Panc1 (cell line): ENCODE data around the gene NFRKB.

Experiments used
- POLR2AphosphoS5 ChIP-seq: IDR thresholded peaks from 2 replicates; pipeline ENCODE4 v1.6.1; 2012; ENCODE audit warnings: mild to moderate bottlenecking, low read depth, low read length, moderate library complexity
- SIN3A ChIP-seq: IDR thresholded peaks from 2 replicates; pipeline ENCODE4 v1.6.1; 2012; ENCODE audit warnings: low read depth, mild to moderate bottlenecking, low read length, moderate library complexity, borderline replicate concordance; ENCODE audit not compliant: insufficient read depth
- TCF7L2 ChIP-seq: IDR thresholded peaks from 2 replicates; pipeline ENCODE4 v1.6.1; 2011; ENCODE audit warnings: mild to moderate bottlenecking, low read depth, low read length, inconsistent platforms
- TF ChIP-seq, protein P1 (sequence below): fragments of 450-650 bp; IDR thresholded peaks from 2 replicates; pipeline ENCODE4 v1.5.1; 2017; ENCODE audit warnings: mild to moderate bottlenecking
- TF ChIP-seq, protein P2 (sequence below), 2 experiments: IDR thresholded peaks; 2 replicates each; pipeline ENCODE4 v1.6.1; 2011 to 2012; ENCODE audit warnings: low read depth in 2 of 2, control low read depth in 1 of 2, low read length in 1 of 2, mild to moderate bottlenecking in 1 of 2, moderate library complexity in 1 of 2; ENCODE audit not compliant: insufficient read depth in 1 of 2

- TF ChIP-seq, protein P1, sequence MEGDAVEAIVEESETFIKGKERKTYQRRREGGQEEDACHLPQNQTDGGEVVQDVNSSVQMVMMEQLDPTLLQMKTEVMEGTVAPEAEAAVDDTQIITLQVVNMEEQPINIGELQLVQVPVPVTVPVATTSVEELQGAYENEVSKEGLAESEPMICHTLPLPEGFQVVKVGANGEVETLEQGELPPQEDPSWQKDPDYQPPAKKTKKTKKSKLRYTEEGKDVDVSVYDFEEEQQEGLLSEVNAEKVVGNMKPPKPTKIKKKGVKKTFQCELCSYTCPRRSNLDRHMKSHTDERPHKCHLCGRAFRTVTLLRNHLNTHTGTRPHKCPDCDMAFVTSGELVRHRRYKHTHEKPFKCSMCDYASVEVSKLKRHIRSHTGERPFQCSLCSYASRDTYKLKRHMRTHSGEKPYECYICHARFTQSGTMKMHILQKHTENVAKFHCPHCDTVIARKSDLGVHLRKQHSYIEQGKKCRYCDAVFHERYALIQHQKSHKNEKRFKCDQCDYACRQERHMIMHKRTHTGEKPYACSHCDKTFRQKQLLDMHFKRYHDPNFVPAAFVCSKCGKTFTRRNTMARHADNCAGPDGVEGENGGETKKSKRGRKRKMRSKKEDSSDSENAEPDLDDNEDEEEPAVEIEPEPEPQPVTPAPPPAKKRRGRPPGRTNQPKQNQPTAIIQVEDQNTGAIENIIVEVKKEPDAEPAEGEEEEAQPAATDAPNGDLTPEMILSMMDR: no peak
- TF ChIP-seq POLR2AphosphoS5 (no peak), SIN3A (no peak), TCF7L2 (no peak)
- TF ChIP-seq, protein P2, sequence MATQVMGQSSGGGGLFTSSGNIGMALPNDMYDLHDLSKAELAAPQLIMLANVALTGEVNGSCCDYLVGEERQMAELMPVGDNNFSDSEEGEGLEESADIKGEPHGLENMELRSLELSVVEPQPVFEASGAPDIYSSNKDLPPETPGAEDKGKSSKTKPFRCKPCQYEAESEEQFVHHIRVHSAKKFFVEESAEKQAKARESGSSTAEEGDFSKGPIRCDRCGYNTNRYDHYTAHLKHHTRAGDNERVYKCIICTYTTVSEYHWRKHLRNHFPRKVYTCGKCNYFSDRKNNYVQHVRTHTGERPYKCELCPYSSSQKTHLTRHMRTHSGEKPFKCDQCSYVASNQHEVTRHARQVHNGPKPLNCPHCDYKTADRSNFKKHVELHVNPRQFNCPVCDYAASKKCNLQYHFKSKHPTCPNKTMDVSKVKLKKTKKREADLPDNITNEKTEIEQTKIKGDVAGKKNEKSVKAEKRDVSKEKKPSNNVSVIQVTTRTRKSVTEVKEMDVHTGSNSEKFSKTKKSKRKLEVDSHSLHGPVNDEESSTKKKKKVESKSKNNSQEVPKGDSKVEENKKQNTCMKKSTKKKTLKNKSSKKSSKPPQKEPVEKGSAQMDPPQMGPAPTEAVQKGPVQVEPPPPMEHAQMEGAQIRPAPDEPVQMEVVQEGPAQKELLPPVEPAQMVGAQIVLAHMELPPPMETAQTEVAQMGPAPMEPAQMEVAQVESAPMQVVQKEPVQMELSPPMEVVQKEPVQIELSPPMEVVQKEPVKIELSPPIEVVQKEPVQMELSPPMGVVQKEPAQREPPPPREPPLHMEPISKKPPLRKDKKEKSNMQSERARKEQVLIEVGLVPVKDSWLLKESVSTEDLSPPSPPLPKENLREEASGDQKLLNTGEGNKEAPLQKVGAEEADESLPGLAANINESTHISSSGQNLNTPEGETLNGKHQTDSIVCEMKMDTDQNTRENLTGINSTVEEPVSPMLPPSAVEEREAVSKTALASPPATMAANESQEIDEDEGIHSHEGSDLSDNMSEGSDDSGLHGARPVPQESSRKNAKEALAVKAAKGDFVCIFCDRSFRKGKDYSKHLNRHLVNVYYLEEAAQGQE (IDR thresholded peaks at IDR 0.05; ENCODE audit: insufficient read depth in 1 of 2, low read depth in 2 of 2, low read length in 1 of 2): no peak
Observed at GRCh38 chr11:129917231-129917630, 21.9 kb upstream of the NFRKB start.
